GM19328 (cell line): ENCODE results near the gene SVOP.

Source experiments
- ATAC-seq: cut with Tn5 transposase; IDR thresholded peaks from one replicate; pipeline ENCODE4 v1.9.1; 2021; ENCODE audit warnings: mild to moderate bottlenecking, moderate library complexity; ENCODE audit not compliant: unreplicated experiment

Gene SVOP

DNA sequence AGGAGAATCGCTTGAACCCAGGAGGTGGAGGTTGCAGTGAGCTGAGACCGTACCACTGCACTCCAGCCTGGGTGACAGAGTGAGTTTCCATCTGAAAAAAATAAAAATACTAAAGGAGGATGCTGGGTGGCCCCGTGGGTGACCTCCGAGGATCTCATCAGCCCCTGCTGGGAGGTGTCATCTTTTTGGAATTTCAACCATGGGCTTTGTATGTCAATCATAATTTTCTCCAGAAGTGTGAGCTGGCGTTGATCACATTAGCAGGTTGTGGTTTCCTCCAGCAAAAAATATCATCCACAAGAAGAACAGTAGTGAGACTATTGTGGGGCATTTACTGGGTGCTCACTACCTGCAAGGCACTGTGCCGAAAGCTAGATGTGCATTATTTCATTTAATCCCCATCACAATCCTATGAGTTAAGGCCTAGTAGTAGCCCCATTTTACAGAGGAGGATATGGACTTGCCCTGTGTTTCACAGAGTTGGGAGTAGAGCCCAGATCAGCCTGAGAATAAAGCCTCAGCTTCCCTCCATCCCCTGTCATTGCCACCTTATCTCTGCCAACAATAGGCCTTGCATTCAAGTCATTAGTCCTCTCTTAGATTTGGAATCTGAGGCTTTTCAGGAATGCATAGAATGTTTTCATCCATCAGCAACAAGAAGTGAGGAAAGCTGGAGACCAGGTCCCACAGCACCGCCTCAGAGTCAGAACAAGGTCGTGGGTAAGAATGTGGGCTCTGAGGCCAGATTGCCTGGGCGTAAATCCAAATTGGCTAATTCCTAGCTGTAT, 39.8 kb downstream of the SVOP start:
- ATAC-seq: no peak

- ATAC-seq: no peak
Measured at GRCh38 chr12:108977360-108977759, 43.5 kb downstream of the SVOP start.

DNA sequence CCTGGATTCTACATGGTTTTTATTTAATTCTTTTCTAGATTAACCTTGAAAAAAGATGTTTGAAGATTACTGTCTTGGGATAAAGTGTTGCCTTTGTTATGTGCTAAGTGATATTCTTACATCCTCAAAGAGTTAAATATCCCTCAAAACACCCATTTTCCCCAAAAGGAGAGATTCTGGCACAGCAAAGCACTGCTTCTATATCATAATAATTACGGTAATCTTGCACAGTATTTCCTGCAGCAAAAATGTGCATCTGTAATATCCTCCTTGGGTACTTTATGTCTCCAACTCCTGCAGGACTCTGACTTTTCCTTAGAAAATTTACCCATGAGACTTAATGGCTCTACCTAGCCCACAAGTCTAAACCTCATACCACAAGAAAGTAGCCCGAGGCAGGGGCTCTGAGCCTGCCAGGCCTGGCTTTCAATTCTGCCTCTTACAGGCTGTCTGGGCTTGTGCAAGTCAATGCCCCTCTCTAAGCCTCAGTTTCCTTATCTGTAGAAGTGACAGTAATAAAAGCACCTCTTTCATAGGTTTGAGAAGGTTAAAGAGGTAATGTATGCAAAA, 45.8 kb downstream of the SVOP start:
- ATAC-seq: no peak

- no peak for ATAC-seq
Measured at GRCh38 chr12:108973629-108974152, 47.2 kb downstream of the SVOP start.

DNA sequence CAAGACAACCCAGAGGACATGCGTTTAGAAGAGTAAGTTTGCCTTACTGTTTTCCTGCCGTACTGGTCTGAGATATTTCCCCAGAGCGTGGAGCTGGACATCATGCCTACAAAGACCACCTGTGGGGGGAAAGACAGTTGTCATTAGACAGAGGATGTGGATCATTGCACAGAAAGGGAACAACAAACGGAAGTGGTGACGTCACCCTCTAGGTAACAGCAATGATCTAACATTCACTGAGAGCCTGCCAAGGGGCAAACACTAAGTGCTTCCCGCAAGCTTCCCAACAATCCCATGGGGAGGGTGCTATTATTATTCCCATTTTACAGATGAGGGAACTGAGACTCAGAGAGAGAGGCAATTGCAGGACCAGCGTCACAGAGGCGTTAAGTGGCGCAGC, 48.5 kb downstream of the SVOP start:
- ATAC-seq: no peak

DNA sequence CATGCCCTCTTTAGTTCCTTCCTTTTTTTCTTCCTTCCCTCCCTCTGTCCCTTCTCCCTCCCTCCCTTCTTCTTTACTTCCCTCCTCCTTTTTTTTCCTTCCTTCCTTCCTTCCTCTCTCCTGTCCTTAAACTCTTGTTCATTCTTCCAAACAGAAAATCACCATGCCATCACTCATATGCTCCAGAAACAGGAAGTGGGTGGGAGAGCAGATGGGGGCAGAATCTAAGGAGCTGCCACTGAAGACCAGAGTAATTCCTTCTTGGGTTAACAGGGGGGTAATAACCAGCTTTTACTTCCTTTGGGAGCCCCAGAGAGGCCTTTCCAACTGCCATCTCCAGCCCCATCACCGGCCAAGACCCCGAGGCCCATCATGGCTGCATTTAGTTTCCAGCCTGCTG, 51.2 kb downstream of the SVOP start:
- no peak for ATAC-seq

- no peak for ATAC-seq
Measured at GRCh38 chr12:108967869-108968540, 52.9 kb downstream of the SVOP start.

DNA sequence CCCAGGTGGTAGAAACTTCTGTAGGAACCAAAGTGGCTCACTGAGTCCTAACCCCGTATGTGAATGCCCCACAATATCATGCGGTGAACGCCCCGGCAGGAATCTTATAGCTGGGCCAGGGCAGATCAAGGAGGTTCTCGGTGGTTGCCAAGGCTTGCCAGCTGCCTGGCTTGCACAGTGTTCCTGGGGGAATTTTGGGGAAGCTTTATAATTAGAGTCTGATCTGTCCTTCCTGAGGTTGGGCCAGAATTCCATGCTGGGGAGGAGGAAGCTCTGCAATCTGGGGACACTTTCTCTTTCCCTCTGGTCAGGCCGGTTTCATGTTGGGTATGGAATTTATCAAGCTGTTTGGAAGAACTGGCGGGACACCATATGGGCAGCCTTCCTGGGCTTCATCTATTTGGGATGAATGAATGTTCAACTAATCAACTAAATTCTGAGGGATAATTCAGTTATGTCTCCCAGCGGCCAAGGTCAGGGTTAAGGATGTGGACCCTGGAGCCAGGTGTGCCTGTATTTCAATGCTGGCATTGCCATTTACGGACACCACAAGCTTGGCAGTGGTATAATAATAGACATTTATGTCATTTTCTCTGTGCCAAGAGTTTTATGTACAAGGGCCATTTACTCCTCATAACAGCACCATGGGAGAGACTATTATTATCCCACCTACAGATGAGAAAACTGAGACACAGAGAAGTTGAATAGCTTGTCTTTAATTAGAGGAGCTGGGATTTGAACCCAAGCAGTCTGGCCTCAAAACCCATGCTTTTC, 54.3 kb downstream of the SVOP start:
- ATAC-seq: no peak

DNA sequence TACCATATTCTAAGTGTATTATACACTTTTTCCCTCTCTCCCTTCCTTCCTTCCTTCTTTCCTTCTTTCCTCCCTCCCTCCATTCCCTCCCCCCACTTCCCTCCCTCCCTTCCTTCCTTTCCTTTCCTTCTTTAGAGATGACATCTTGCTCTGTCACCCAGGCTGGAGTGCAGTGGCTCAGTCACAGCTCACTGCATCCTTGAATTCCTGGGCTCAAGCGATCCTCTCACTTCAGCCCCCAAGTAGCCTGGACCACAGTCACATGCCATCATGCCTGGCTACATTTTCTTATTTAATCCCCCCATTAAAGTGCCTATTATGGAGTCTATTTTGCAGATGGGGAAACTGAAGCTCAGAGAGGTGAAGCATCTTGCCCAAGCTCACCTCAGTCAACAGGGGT, 55.0 kb downstream of the SVOP start:
- no peak for ATAC-seq

DNA sequence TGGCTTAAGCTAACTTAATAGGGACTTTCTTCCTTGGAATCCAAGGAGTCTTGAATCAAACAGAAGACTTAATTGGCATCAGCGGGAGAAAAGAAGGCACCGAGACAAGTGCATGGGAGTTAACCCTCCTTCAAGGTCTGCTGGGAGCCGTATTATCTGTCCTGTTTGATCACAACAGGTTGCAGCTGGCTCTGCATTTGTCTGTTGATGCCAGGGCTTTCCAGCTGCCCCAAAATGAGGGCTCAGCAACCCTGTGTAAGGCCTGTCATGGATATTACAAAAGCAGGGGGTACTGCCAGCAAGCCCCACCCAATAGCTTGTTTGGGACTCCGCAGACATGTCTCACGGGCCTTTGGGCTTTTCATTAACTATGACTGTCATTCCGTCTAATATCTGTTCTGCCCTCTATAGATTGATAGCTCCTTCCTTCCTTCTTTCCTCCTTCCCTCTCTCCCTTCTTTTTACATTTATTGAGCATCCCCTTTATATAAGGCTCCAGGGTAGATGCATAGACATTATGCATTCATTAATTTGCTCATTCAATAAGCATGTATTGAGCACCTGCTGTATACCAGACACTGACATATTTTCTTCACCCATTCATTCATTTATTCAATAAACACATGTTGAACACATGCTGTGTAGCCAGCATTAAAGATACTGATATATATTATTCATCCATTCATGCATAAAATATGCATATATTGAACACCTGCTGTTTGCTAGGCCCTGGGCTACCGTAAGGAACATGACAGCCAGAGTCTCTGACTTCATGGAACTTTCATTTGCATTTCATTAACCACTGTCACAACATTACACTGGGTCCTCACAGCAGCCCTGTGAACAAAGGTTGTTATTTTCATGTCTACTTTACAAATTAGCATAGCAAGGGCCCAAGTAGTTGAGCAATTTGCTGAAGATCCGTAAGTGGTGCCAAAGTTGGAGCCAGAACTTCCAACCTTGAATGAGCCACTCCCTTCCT, 56.2 kb downstream of the SVOP start:
- ATAC-seq: no peak

- no peak for ATAC-seq
Measured at GRCh38 chr12:108962256-108962655, 58.6 kb downstream of the SVOP start.

DNA sequence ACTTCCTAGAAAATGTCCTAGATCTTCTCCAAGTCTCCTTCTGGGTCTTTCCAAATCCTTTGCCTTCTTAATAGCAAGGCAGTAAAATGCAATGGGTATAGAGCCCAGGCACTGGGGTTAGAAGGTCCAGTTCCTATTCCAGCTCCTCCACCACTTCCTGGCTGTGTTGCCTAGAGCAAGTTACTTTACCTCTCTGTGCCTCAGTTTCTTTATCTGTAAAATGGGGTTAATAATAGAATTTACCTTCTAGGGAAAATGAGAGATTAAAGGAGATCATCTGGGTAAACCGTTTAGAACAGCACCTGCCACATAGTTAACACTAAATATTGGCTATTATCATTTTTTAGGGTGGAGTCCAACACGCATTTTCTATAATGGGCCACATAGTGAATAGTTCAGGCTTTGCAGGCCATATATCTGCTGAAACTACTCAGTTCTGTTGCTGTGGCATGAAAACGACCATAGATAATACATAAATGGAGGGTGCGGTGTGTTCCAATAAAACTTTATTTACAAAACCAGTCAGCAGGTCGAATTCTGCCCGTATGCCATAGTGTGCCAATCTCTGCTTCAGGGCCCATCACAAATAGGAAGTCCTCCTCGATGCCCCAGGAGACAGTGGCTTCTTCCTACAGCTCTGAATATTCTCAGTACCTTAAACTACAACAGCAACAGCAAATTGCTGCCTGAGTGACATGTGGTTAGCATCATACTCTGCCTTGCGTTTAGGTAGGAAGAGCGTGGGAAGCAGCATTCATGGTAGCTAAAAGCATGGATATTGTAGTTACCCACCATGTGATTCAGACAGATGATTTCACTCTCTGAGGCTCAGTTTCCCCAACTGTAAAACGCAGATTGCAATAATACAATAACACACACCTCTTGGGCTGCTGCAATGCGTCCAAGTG, 60.9 kb downstream of the SVOP start:
- no peak for ATAC-seq

DNA sequence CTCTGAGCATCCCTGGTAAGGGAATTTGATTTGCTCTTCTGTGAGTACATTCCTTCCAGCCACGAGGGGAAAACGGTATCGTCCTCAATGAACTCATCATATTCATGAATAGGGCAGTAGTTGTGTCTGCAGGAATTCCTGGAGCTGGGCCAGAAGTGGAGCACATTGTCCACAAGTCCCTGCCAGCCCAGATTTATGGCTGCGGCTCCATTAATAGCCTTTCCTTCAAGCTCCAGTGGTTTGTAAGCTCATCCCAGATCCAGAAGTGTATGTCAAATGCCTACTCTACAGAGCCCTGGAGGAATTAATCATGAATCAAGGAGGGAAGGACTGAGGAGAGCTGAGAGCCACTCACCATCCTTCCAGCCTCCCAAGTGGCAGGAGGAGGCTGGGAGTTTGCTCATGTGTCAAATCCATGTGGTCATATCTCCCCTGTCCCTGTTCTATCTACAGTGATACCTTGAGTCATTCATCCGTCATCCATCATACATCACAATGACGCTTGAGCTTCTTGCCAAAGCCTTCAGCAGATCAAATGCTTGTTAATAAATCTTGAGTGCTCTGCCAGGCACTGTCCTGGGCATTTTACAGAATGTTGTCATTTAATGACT, 65.5 kb downstream of the SVOP start:
- ATAC-seq: no peak

GRCh38 chr12:108950991-108951739, 69.7 kb downstream of the SVOP start:
- no peak for ATAC-seq

- ATAC-seq: no peak
Measured at GRCh38 chr12:108949976-108950375, 70.9 kb downstream of the SVOP start.

DNA sequence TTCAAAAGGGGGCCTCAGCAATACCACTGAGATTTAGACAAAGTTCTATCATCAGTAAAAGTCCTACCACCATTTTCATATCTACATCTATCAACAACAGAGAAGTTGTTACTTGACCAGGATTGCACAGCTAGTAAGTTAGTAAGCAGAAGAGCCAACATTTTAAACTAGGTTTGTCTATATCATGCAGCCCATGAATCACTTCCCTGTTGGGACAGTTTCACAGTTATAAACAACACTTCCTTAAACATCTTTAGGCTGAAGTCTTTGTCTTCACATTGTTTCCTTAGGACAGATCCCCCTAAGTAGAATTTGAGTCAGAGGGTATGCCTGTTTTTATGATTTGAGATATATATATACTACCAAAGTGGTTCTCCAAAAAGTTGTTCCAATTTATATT, 72.5 kb downstream of the SVOP start:
- no peak for ATAC-seq

DNA sequence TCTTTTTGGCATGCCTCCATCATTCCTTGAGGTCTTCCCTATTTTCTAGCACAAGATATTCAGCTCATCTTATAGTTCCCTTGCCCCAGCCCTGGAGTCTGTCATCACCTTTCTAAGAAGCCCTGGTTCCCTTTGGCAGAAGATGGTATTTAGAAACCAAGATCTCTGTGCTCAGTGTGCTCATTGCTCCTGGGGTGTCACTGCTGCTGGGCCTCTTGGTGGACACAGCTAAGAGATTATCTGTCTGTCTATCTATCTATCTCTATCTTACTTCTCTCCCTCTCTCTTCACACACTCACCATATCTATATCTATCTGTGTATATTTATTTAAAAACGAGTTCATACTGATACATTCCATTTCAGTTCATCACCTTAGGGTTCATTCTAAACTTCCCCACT, 73.8 kb downstream of the SVOP start:
- no peak for ATAC-seq

DNA sequence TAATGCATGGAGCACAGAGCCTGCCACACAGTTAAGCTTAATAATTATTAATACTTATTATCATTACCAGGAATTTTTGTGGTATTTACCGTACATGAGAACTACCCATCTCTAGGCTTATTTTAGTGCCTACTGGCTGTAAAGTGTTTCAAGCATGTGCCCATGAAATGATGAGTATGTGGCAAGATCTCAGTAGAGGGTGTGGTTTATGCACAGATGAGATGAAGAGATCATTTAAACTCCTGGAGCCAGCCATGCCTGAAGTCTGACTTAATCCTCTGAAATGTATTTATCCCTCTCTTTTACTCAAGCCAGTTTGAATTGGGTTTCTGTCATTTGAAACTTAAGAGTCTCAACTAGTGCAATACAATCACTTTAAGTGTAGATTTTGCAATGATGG, 80.7 kb downstream of the SVOP start:
- no peak for ATAC-seq
